IMR-90 (cell line): ENCODE data around the gene ZNF639. TPM values are rescaled to one million over a fixed set of nuclear protein-coding genes. Genes with fewer than 3 reads are reported as not detected.

ENCODE experiments used
- ATAC-seq: fragments of 200-7000 bp; cut with Tn5 transposase; 2 replicates; pipeline ENCODE4 v1.9.1; 2020; ENCODE audit warnings: low read depth, mild to moderate bottlenecking, moderate library complexity
- BruUV-seq: library from RNA; stranded (reverse); fragments of 400-500 nt; replicated peaks from 2 replicates; lab custom pipeline; 2021; lab: Mats Ljungman, UMichigan
- CTCF ChIA-PET: fragments of 300-600 bp; formaldehyde crosslinking; extraction: SDS; loops from one replicate; lab custom pipeline; 2021; ENCODE audit warnings: antibody characterized with exemption; lab: Yijun Ruan, JAX
- POLR2A ChIA-PET: fragments of 300-600 bp; sonication (Branson Sonifier 250); formaldehyde crosslinking; loops from one replicate; lab custom pipeline; 2022; ENCODE audit warnings: antibody characterized with exemption; ENCODE audit not compliant: unreplicated experiment; lab: Charles Lee
- DNase-seq: peaks from one replicate; pipeline ENCODE4 v3.0.0; 2013
- H2AFZ ChIP-seq: replicated peaks from 2 replicates; pipeline ENCODE3; 2013; ENCODE audit warnings: low read length, mild to moderate bottlenecking; ENCODE audit not compliant: poor library complexity
- H2AK5ac ChIP-seq: 2 replicates; pipeline ENCODE4 v1.6.1; 2013; ENCODE audit warnings: low read depth, low read length, inconsistent platforms
- H2AK9ac ChIP-seq: replicated peaks from 2 replicates; pipeline ENCODE3; 2013; ENCODE audit warnings: mild to moderate bottlenecking, low read depth, low read length, moderate library complexity; ENCODE audit not compliant: poor library complexity
- H2BK120ac ChIP-seq: 2 replicates; pipeline ENCODE4 v1.6.1; 2013; ENCODE audit warnings: low read depth, low read length, inconsistent platforms
- H2BK15ac ChIP-seq: 3 replicates; pipeline ENCODE4 v1.6.1; 2013; ENCODE audit warnings: low read depth, low read length, inconsistent platforms
- H2BK20ac ChIP-seq: 2 replicates; pipeline ENCODE4 v1.6.1; 2013; ENCODE audit warnings: low read depth, mild to moderate bottlenecking, inconsistent platforms, low read length, moderate library complexity
- H2BK5ac ChIP-seq: 2 replicates; pipeline ENCODE4 v1.6.1; 2013; ENCODE audit warnings: mild to moderate bottlenecking, low read depth, low read length, inconsistent platforms; ENCODE audit not compliant: poor library complexity, severe bottlenecking
- H3K14ac ChIP-seq: replicated peaks from 2 replicates; pipeline ENCODE4 v1.6.1; 2013; ENCODE audit warnings: low read depth, low read length, inconsistent platforms
- H3K18ac ChIP-seq: 2 replicates; pipeline ENCODE4 v1.6.1; 2013; ENCODE audit warnings: low read depth, low read length, control low read depth
- H3K23ac ChIP-seq: 2 replicates; pipeline ENCODE4 v1.6.1; 2013; ENCODE audit warnings: low read depth, low read length, inconsistent platforms
- H3K27ac ChIP-seq: 2 replicates; pipeline ENCODE4 v1.5.1; 2013; ENCODE audit warnings: mild to moderate bottlenecking, control low read depth, low read length; ENCODE audit not compliant: insufficient read depth
- H3K27me3 ChIP-seq: 2 replicates; pipeline ENCODE4 v1.6.1; 2013; ENCODE audit warnings: low read length; ENCODE audit not compliant: control insufficient read depth, insufficient read depth
- H3K36me3 ChIP-seq: 2 replicates; pipeline ENCODE4 v1.6.1; 2013; ENCODE audit warnings: low read length, mixed read lengths; ENCODE audit not compliant: control insufficient read depth, insufficient read depth
- H3K4ac ChIP-seq: 2 replicates; pipeline ENCODE4 v1.6.1; 2013; ENCODE audit warnings: low read depth, low read length, inconsistent platforms
- H3K4me1 ChIP-seq: 2 replicates; pipeline ENCODE4 v1.6.1; 2013; ENCODE audit warnings: low read length, mixed read lengths; ENCODE audit not compliant: control insufficient read depth, insufficient read depth
- H3K4me2 ChIP-seq: 2 replicates; pipeline ENCODE4 v1.6.1; 2013; ENCODE audit warnings: low read depth, mild to moderate bottlenecking, control low read depth, low read length, moderate library complexity
- H3K4me3 ChIP-seq: 2 replicates; pipeline ENCODE4 v1.5.1; 2013; ENCODE audit warnings: low read depth, mild to moderate bottlenecking, control low read depth, low read length, moderate library complexity; ENCODE audit not compliant: insufficient read depth
- H3K56ac ChIP-seq: 2 replicates; pipeline ENCODE4 v1.6.1; 2013; ENCODE audit warnings: low read length, inconsistent platforms; ENCODE audit not compliant: insufficient read depth; ENCODE audit errors: extremely low read depth
- H3K79me1 ChIP-seq, 2 experiments: 2 replicates each; pipeline ENCODE4 v1.6.1; 2013; ENCODE audit warnings: low read length in 2 of 2, inconsistent platforms in 1 of 2, low read depth in 1 of 2
- H3K9ac ChIP-seq: 2 replicates; pipeline ENCODE4 v1.6.1; 2013; ENCODE audit warnings: low read depth, low read length, control low read depth
- H3K9me1 ChIP-seq: 2 replicates; pipeline ENCODE4 v1.6.1; 2013; ENCODE audit warnings: low read length, inconsistent platforms; ENCODE audit not compliant: insufficient read depth
- H3K9me3 ChIP-seq: 2 replicates; pipeline ENCODE4 v1.6.1; 2013; ENCODE audit warnings: low read length; ENCODE audit not compliant: control insufficient read depth, insufficient read depth
- H4K20me1 ChIP-seq: 2 replicates; pipeline ENCODE4 v1.6.1; 2013; ENCODE audit warnings: low read length, inconsistent platforms; ENCODE audit not compliant: insufficient read depth
- H4K5ac ChIP-seq: 2 replicates; pipeline ENCODE4 v1.6.1; 2013; ENCODE audit warnings: mild to moderate bottlenecking, low read depth, low read length, control low read depth
- H4K8ac ChIP-seq, 2 experiments: 2 replicates each; pipeline ENCODE4 v1.6.1; 2013; ENCODE audit warnings: low read depth in 2 of 2, low read length in 2 of 2, control low read depth in 1 of 2, inconsistent platforms in 1 of 2
- H4K91ac ChIP-seq: 2 replicates; pipeline ENCODE4 v1.6.1; 2013; ENCODE audit warnings: low read depth, low read length, inconsistent platforms; ENCODE audit not compliant: insufficient read depth
- BHLHE40 ChIP-seq: fragments of 150-350 bp; IDR thresholded peaks from 2 replicates; pipeline ENCODE4 v1.6.1; 2016; ENCODE audit warnings: mild to moderate bottlenecking, low read depth, low read length
- CEBPB ChIP-seq: IDR thresholded peaks from 2 replicates; pipeline ENCODE4 v1.6.1; 2012; ENCODE audit warnings: low read depth, low read length, improper control_type of control experiment
- CHD1 ChIP-seq: IDR thresholded peaks from 2 replicates; pipeline ENCODE4 v1.6.1; 2012; ENCODE audit warnings: low read depth, low read length, improper control_type of control experiment
- ELK1 ChIP-seq: fragments of 150-350 bp; IDR thresholded peaks from 2 replicates; pipeline ENCODE4 v1.6.1; 2016; ENCODE audit warnings: low read depth, mild to moderate bottlenecking, low read length, moderate library complexity, borderline replicate concordance
- FOS ChIP-seq: fragments of 150-350 bp; IDR thresholded peaks from 2 replicates; pipeline ENCODE4 v1.6.1; 2016; ENCODE audit warnings: low read depth, low read length
- MAFK ChIP-seq: IDR thresholded peaks from 2 replicates; pipeline ENCODE4 v1.6.1; 2012; ENCODE audit warnings: low read depth, low read length, improper control_type of control experiment
- MAZ ChIP-seq: IDR thresholded peaks from 2 replicates; pipeline ENCODE4 v1.6.1; 2012; ENCODE audit warnings: low read depth, mild to moderate bottlenecking, low read length, improper control_type of control experiment, moderate library complexity, borderline replicate concordance
- MXI1 ChIP-seq: IDR thresholded peaks from 2 replicates; pipeline ENCODE4 v1.6.1; 2012; ENCODE audit warnings: low read depth, mild to moderate bottlenecking, low read length, moderate library complexity, borderline replicate concordance
- NFE2L2 ChIP-seq: fragments of 150-350 bp; IDR thresholded peaks from 2 replicates; pipeline ENCODE4 v1.6.1; 2016; ENCODE audit warnings: low read depth, mild to moderate bottlenecking, low read length
- POLR2A ChIP-seq: IDR thresholded peaks from 2 replicates; pipeline ENCODE4 v1.6.1; 2012; ENCODE audit warnings: mild to moderate bottlenecking, low read depth, low read length
- RAD21 ChIP-seq: IDR thresholded peaks from 2 replicates; pipeline ENCODE4 v1.6.1; 2012; ENCODE audit warnings: low read length, improper control_type of control experiment
- RCOR1 ChIP-seq: IDR thresholded peaks from 2 replicates; pipeline ENCODE4 v1.6.1; 2012; ENCODE audit warnings: mild to moderate bottlenecking, low read length, improper control_type of control experiment; ENCODE audit not compliant: insufficient replicate concordance
- RFX5 ChIP-seq: IDR thresholded peaks from 2 replicates; pipeline ENCODE4 v1.8.0; 2012; ENCODE audit warnings: low read depth, mild to moderate bottlenecking, low read length, moderate library complexity
- SMC3 ChIP-seq: fragments of 150-350 bp; IDR thresholded peaks from 2 replicates; pipeline ENCODE4 v1.6.1; 2016; ENCODE audit warnings: low read depth, mild to moderate bottlenecking, antibody characterized with exemption, low read length, moderate library complexity
- WGBS, 2 experiments: methylation state at CpG; one replicate each; pipeline versions ENCODE4 v1.1.5 to v1.1.7; 2013; ENCODE audit warnings: missing lambda C conversion rate in 2 of 2; ENCODE audit not compliant: insufficient read length in 1 of 2; ENCODE audit errors: extremely low coverage in 2 of 2; 5-methylcytosine and 5-hydroxymethylcytosine counted together
- dilution Hi-C: fragments of 300-500 bp; cut with HindIII; formaldehyde crosslinking; loops from one replicate; pipeline ENCODE4 v1.14.3; 2018; ENCODE audit warnings: low sequenced_read_pairs; ENCODE audit not compliant: unreplicated experiment
- in situ Hi-C: fragments of 300-500 bp; cut with MboI; formaldehyde crosslinking; loops from 3 replicates; pipeline ENCODE4 v1.14.3; 2019; ENCODE audit warnings: low sequenced_read_pairs, inconsistent platforms, mixed read lengths
- intact Hi-C: fragments of 100-400 bp; cut with micrococcal nuclease; formaldehyde crosslinking; loops from 2 replicates; pipeline ENCODE4 v1.10.0; 2022
- polyA plus RNA-seq, 3 experiments: library from polyadenylated mRNA; depleted of rRNA; stranded (reverse); fragments of >200 nt; gene quantifications; 2 replicates each; pipeline ENCODE4 v1.2.3, GENCODE V29; 2012; ENCODE audit warnings: low replicate concordance in 1 of 3
- total RNA-seq: library from RNA; depleted of rRNA; stranded (reverse); fragments of >200 nt; gene quantifications from 2 replicates; pipeline ENCODE4 v1.2.3, GENCODE V29; 2012
- TF ChIP-seq, protein P1 (sequence below): conservative IDR thresholded peaks from 2 replicates; pipeline ENCODE4 v1.5.1; 2012; ENCODE audit warnings: mild to moderate bottlenecking, low read depth, low read length, improper control_type of control experiment
- TF ChIP-seq, protein P2 (sequence below): fragments of 150-350 bp; IDR thresholded peaks from 2 replicates; pipeline ENCODE4 v1.6.1; 2017; ENCODE audit warnings: mild to moderate bottlenecking, antibody characterized with exemption, low read length, low read depth

Gene ZNF639
- total and polyA plus RNA-seq, 2 of the 4 experiments (the other 2 are of a cell fraction), result 15.9 to 50.5 TPM

GRCh38 chr3:179289295-179289694 is 33.5 kb upstream of the ZNF639 start:
- Histone ChIP-seq H3K36me3 (no peaks in the 10 kb centered on the region), H4K8ac (no peak overlapping the region), H3K14ac (no peak overlapping the region), H3K27me3 (peaks cover 7% of the 10 kb centered on the region), H3K56ac (no peak overlapping the region), H3K4me3 (no peak overlapping the region), H3K9me1 (no peaks in the 10 kb centered on the region), H3K4me2 (no peak overlapping the region), H3K9ac (no peak overlapping the region), H4K5ac (no peak overlapping the region), H2AK9ac (no peak overlapping the region), H2BK120ac (no peak overlapping the region), H3K23ac (no peak overlapping the region), H3K18ac (no peak overlapping the region), H3K4ac (no peak overlapping the region), H3K79me1 (no peaks in the 10 kb centered on the region), H4K20me1 (no peaks in the 10 kb centered on the region), H2AK5ac (no peak overlapping the region), H2BK20ac (no peak overlapping the region), H3K4me1 (no peaks in the 10 kb centered on the region), H4K91ac (no peak overlapping the region), H2BK5ac (no peak overlapping the region), H3K9me3 (no peaks in the 10 kb centered on the region), H3K27ac (no peak overlapping the region), H2AFZ (no peak overlapping the region), H2BK15ac (no peak overlapping the region)
- ChIA-PET POLR2A (no interaction called here), CTCF (interaction anchor here (1.1 kb wide), 1 partner anchor 16 kb away, joined by 3 read pairs; no protein-coding TSS in a partner anchor)
- no TSS peak for BruUV-seq
- ATAC-seq (no peak), DNase-seq (no peak)
- intact Hi-C loops (no loop called here), in situ Hi-C loops (no loop called here), dilution Hi-C loops (loop anchor here (25.0 kb wide), 1 partner anchor 177 kb away; no protein-coding TSS in a partner anchor)
- WGBS, 2 experiments, result 67% methylated on average over 1 of the region's 3 CpGs; no CpG with 5 or more reads in 1 of the 2 experiments
- no peak for TF ChIP-seq POLR2A
- no peak for TF ChIP-seq BHLHE40
- no peak for TF ChIP-seq CHD1
- TF ChIP-seq RAD21, result no peak
- TF ChIP-seq MAZ, result no peak
- TF ChIP-seq CEBPB, result no peak
- no peak for TF ChIP-seq NFE2L2
- no peak for TF ChIP-seq FOS
- TF ChIP-seq ELK1, result no peak
- no peak for TF ChIP-seq SMC3
- TF ChIP-seq, protein P1, sequence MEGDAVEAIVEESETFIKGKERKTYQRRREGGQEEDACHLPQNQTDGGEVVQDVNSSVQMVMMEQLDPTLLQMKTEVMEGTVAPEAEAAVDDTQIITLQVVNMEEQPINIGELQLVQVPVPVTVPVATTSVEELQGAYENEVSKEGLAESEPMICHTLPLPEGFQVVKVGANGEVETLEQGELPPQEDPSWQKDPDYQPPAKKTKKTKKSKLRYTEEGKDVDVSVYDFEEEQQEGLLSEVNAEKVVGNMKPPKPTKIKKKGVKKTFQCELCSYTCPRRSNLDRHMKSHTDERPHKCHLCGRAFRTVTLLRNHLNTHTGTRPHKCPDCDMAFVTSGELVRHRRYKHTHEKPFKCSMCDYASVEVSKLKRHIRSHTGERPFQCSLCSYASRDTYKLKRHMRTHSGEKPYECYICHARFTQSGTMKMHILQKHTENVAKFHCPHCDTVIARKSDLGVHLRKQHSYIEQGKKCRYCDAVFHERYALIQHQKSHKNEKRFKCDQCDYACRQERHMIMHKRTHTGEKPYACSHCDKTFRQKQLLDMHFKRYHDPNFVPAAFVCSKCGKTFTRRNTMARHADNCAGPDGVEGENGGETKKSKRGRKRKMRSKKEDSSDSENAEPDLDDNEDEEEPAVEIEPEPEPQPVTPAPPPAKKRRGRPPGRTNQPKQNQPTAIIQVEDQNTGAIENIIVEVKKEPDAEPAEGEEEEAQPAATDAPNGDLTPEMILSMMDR, result no peak
- no peak for TF ChIP-seq RFX5
- TF ChIP-seq RCOR1, result no peak
- no peak for TF ChIP-seq MAFK
- TF ChIP-seq, protein P2, sequence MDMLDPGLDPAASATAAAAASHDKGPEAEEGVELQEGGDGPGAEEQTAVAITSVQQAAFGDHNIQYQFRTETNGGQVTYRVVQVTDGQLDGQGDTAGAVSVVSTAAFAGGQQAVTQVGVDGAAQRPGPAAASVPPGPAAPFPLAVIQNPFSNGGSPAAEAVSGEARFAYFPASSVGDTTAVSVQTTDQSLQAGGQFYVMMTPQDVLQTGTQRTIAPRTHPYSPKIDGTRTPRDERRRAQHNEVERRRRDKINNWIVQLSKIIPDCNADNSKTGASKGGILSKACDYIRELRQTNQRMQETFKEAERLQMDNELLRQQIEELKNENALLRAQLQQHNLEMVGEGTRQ, result no peak
- TF ChIP-seq MXI1, result no peak
